HG03064 (cell line): ENCODE measurements around the gene FAM89B.

Source experiments
- ATAC-seq: cut with Tn5 transposase; IDR thresholded peaks from one replicate; pipeline ENCODE4 v1.9.1; 2021; ENCODE audit warnings: low read depth; ENCODE audit not compliant: unreplicated experiment

The FAM89B gene

GRCh38 chr11:65609229-65609628 lies 36.9 kb downstream of the FAM89B start:
- no peak for ATAC-seq

- no peak for ATAC-seq
These were observed 37.3 kb downstream of the FAM89B start for GRCh38 chr11:65609665-65610064.

- no peak for ATAC-seq
These were observed 38.1 kb downstream of the FAM89B start for GRCh38 chr11:65610404-65610803.

GRCh38 chr11:65611028-65611757 lies 38.9 kb downstream of the FAM89B start:
- ATAC-seq, result no peak

GRCh38 chr11:65611758-65612603 lies 39.6 kb downstream of the FAM89B start:
- ATAC-seq, result no peak

GRCh38 chr11:65612691-65613090 lies 40.4 kb downstream of the FAM89B start:
- no peak for ATAC-seq

GRCh38 chr11:65613091-65613928 lies 41.0 kb downstream of the FAM89B start:
- no peak for ATAC-seq

GRCh38 chr11:65615229-65615949 lies 43.1 kb downstream of the FAM89B start, which contains the start of gene PCNX3:
PCNX3 (plus strand) TSS chr11:65615776; CDS start chr11:65616312, 536 bp downstream.
- ATAC-seq, result peak; percentile 72

GRCh38 chr11:65615950-65616574 lies 43.7 kb downstream of the FAM89B start:
- peak; percentile 7 for ATAC-seq

- no peak for ATAC-seq
These were observed 44.2 kb downstream of the FAM89B start for GRCh38 chr11:65616575-65617001.

GRCh38 chr11:65617136-65617850 lies 45.0 kb downstream of the FAM89B start:
- no peak for ATAC-seq

GRCh38 chr11:65617990-65618751 lies 45.8 kb downstream of the FAM89B start:
- no peak for ATAC-seq

- ATAC-seq, result no peak
These were observed 46.4 kb downstream of the FAM89B start for GRCh38 chr11:65618763-65619162.

- ATAC-seq, result no peak
These were observed 47.1 kb downstream of the FAM89B start for GRCh38 chr11:65619281-65619928.

- no peak for ATAC-seq
These were observed 48.3 kb downstream of the FAM89B start for GRCh38 chr11:65620666-65621065.

- ATAC-seq, result no peak
These were observed 49.1 kb downstream of the FAM89B start for GRCh38 chr11:65621460-65621859.

GRCh38 chr11:65622011-65622410 lies 49.7 kb downstream of the FAM89B start:
- no peak for ATAC-seq

- no peak for ATAC-seq
These were observed 50.8 kb downstream of the FAM89B start for GRCh38 chr11:65623177-65623576.
